ENCODE data around the gene SMCO3.

SMCO3 gene

DNA sequence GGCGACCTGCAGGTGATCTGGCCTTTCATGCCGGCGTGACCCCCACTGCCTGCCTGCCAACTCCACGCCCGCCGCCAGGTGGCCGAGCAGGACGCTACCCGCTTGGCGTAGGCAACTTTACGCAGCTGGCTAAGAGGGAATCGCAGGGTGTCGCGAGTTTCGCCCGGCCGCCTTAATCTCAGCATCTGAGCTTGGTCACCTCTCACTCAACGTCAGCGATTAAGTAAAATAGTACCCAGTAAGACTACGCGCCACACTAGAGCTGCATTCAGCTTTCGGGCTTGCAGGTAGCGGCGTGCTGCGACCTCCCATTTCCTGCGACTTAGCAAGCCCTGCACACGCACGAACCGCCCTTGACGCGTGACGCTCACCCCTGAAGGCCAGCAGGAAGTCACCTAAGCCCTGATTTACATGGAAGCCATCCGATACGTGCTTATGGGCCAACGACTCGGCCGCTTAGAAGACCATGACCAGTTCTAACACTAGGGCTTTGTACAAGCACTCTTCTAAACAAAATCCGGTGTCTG, 44.0 kb downstream of the SMCO3 start (continued):
- TF ChIP-seq ZNF274 (IDR thresholded peaks at IDR 0.05; ENCODE audit: low read length) (no peak), ZNF274 (tag by site-specific recombination; IDR thresholded peaks at IDR 0.05; ENCODE audit: borderline replicate concordance) (no peak), ZNF558 (tag by site-specific recombination; IDR thresholded peaks at IDR 0.05) (no peak), ZBTB7A (tag by site-specific recombination; IDR thresholded peaks at IDR 0.05; ENCODE audit: low read depth) (no peak), ZNF311 (tag by site-specific recombination; IDR thresholded peaks at IDR 0.05; ENCODE audit: borderline replicate concordance) (no peak), IKZF3 (tag by site-specific recombination; IDR thresholded peaks at IDR 0.05) (no peak), ZNF76 (tag by site-specific recombination; IDR thresholded peaks at IDR 0.05; ENCODE audit: borderline replicate concordance, low read depth) (0 out of 2 replicates have a peak, but pooled peaks have one; percentile 11), FEZF1 (tag by site-specific recombination; IDR thresholded peaks at IDR 0.05) (peak; percentile 8; the same call in 1 of the 2 replicates), SETDB1 (IDR thresholded peaks at IDR 0.05; ENCODE audit: insufficient read length, low read length) (no peak), ZNF473 (tag by site-specific recombination; IDR thresholded peaks at IDR 0.05) (no peak), ZNF114 (tag by site-specific recombination; IDR thresholded peaks at IDR 0.05) (no peak), BCL11B (tag by site-specific recombination; IDR thresholded peaks at IDR 0.05; ENCODE audit: low read depth) (no peak), ZNF292 (tag by site-specific recombination; IDR thresholded peaks at IDR 0.05; ENCODE audit: borderline replicate concordance, low read depth) (no peak), ZNF366 (tag by site-specific recombination; conservative IDR thresholded peaks at IDR 0.05) (no peak), ZNF610 (tag by site-specific recombination; IDR thresholded peaks at IDR 0.05; ENCODE audit: borderline replicate concordance) (0 out of 2 replicates have a peak, but pooled peaks have one; percentile 12), ZNF777 (tag by site-specific recombination; IDR thresholded peaks at IDR 0.05; ENCODE audit: borderline replicate concordance) (no peak), ZNF132 (tag by site-specific recombination; IDR thresholded peaks at IDR 0.05; ENCODE audit: borderline replicate concordance) (no peak), OVOL3 (tag by site-specific recombination; IDR thresholded peaks at IDR 0.05) (no peak), ZNF768 (tag by site-specific recombination; IDR thresholded peaks at IDR 0.05) (no peak), ZNF155 (tag by site-specific recombination; IDR thresholded peaks at IDR 0.05) (no peak), GLI2 (tag by site-specific recombination; IDR thresholded peaks at IDR 0.05; ENCODE audit: borderline replicate concordance, low read depth) (no peak), GLIS2 (tag by site-specific recombination; IDR thresholded peaks at IDR 0.05) (peak; percentile 62), ZNF202 (tag by site-specific recombination; IDR thresholded peaks at IDR 0.05; ENCODE audit: borderline replicate concordance) (no peak), ZNF510 (tag by site-specific recombination; IDR thresholded peaks at IDR 0.05; ENCODE audit: insufficient replicate concordance) (no peak), KLF16 (tag by site-specific recombination; IDR thresholded peaks at IDR 0.05) (no peak), ZNF596 (tag by site-specific recombination; IDR thresholded peaks at IDR 0.05) (no peak), ZNF324 (tag by site-specific recombination; IDR thresholded peaks at IDR 0.05) (peak; percentile 51; the same call in 1 of the 2 replicates), ZNF37A (tag by site-specific recombination; IDR thresholded peaks at IDR 0.05) (no peak)
- TF ChIP-seq, protein P1, sequence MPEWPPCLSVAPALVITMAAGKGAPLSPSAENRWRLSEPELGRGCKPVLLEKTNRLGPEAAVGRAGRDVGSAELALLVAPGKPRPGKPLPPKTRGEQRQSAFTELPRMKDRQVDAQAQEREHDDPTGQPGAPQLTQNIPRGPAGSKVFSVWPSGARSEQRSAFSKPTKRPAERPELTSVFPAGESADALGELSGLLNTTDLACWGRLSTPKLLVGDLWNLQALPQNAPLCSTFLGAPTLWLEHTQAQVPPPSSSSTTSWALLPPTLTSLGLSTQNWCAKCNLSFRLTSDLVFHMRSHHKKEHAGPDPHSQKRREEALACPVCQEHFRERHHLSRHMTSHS (tag by site-specific recombination; IDR thresholded peaks at IDR 0.05) = no peak
- TF ChIP-seq, protein P2, sequence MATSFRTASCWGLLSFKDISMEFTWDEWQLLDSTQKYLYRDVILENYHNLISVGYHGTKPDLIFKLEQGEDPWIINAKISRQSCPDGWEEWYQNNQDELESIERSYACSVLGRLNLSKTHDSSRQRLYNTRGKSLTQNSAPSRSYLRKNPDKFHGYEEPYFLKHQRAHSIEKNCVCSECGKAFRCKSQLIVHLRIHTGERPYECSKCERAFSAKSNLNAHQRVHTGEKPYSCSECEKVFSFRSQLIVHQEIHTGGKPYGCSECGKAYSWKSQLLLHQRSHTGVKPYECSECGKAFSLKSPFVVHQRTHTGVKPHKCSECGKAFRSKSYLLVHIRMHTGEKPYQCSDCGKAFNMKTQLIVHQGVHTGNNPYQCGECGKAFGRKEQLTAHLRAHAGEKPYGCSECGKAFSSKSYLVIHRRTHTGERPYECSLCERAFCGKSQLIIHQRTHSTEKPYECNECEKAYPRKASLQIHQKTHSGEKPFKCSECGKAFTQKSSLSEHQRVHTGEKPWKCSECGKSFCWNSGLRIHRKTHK (tag by site-specific recombination; IDR thresholded peaks at IDR 0.05) = no peak
- TF ChIP-seq, protein P3, sequence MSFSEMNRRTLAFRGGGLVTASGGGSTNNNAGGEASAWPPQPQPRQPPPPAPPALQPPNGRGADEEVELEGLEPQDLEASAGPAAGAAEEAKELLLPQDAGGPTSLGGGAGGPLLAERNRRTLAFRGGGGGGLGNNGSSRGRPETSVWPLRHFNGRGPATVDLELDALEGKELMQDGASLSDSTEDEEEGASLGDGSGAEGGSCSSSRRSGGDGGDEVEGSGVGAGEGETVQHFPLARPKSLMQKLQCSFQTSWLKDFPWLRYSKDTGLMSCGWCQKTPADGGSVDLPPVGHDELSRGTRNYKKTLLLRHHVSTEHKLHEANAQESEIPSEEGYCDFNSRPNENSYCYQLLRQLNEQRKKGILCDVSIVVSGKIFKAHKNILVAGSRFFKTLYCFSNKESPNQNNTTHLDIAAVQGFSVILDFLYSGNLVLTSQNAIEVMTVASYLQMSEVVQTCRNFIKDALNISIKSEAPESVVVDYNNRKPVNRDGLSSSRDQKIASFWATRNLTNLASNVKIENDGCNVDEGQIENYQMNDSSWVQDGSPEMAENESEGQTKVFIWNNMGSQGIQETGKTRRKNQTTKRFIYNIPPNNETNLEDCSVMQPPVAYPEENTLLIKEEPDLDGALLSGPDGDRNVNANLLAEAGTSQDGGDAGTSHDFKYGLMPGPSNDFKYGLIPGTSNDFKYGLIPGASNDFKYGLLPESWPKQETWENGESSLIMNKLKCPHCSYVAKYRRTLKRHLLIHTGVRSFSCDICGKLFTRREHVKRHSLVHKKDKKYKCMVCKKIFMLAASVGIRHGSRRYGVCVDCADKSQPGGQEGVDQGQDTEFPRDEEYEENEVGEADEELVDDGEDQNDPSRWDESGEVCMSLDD (tag by site-specific recombination; IDR thresholded peaks at IDR 0.05) = peak; percentile 48
- TF ChIP-seq, protein P4, sequence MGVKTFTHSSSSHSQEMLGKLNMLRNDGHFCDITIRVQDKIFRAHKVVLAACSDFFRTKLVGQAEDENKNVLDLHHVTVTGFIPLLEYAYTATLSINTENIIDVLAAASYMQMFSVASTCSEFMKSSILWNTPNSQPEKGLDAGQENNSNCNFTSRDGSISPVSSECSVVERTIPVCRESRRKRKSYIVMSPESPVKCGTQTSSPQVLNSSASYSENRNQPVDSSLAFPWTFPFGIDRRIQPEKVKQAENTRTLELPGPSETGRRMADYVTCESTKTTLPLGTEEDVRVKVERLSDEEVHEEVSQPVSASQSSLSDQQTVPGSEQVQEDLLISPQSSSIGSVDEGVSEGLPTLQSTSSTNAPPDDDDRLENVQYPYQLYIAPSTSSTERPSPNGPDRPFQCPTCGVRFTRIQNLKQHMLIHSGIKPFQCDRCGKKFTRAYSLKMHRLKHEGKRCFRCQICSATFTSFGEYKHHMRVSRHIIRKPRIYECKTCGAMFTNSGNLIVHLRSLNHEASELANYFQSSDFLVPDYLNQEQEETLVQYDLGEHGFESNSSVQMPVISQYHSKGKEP (tag by site-specific recombination; IDR thresholded peaks at IDR 0.05) = no peak
- TF ChIP-seq, protein P5, sequence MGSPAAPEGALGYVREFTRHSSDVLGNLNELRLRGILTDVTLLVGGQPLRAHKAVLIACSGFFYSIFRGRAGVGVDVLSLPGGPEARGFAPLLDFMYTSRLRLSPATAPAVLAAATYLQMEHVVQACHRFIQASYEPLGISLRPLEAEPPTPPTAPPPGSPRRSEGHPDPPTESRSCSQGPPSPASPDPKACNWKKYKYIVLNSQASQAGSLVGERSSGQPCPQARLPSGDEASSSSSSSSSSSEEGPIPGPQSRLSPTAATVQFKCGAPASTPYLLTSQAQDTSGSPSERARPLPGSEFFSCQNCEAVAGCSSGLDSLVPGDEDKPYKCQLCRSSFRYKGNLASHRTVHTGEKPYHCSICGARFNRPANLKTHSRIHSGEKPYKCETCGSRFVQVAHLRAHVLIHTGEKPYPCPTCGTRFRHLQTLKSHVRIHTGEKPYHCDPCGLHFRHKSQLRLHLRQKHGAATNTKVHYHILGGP (tag by site-specific recombination; IDR thresholded peaks at IDR 0.05) = no peak

Measured in HEK293 (cell line).